HAP-1 (cell line): ENCODE results near the gene GAD1.

Experiments
- DNase-seq, 2 experiments: peaks; one replicate each; pipeline ENCODE4 v3.0.0-alpha.2; 2016 to 2020; ENCODE audit warnings: low spot score in 2 of 2
- H3K27me3 ChIP-seq: fragments of 250-450 bp; sonication (Bioruptor Pico); 2 replicates; pipeline ENCODE4 v1.5.1; 2020; ENCODE audit warnings: low read depth, mild to moderate bottlenecking, moderate library complexity
- H3K36me3 ChIP-seq: fragments of 250-450 bp; sonication (Bioruptor Pico); replicated peaks from 2 replicates; pipeline ENCODE4 v1.5.1; 2020; ENCODE audit warnings: mild to moderate bottlenecking
- H3K4me1 ChIP-seq: fragments of 250-450 bp; sonication (Bioruptor Pico); 2 replicates; pipeline ENCODE4 v1.5.1; 2020; ENCODE audit warnings: mild to moderate bottlenecking
- H3K4me3 ChIP-seq: fragments of 250-450 bp; sonication (Bioruptor Pico); 2 replicates; pipeline ENCODE4 v1.5.1; 2020; ENCODE audit warnings: mild to moderate bottlenecking, moderate library complexity
- H3K9me3 ChIP-seq: fragments of 250-450 bp; sonication (Bioruptor Pico); 2 replicates; pipeline ENCODE4 v1.5.1; 2020; ENCODE audit warnings: mild to moderate bottlenecking, moderate library complexity
- in situ Hi-C: fragments of 300-500 bp; cut with MboI; formaldehyde crosslinking; loops from 3 replicates; pipeline ENCODE4 v1.14.3; 2020; ENCODE audit warnings: low sequenced_read_pairs, inconsistent platforms, mixed read lengths

GAD1 gene

GRCh38 chr2:170816504-170817092 lies at the start of gene GAD1:
GAD1 (plus strand) TSS chr2:170816887; CDS start chr2:170818592, 1,705 bp downstream.
- Histone ChIP-seq H3K4me1 (peaks cover 5% of the 10 kb centered on the region), H3K27me3 (peaks cover 29% of the 10 kb centered on the region), H3K9me3 (no peaks in the 10 kb centered on the region), H3K36me3 (no peaks in the 10 kb centered on the region), H3K4me3 (peak within 1 kb of the TSS; percentile 37)
- in situ Hi-C loops = loop anchor here (5.0 to 25.0 kb wide), 2 partner anchors 444 to 879 kb away; no protein-coding TSS in a partner anchor
- DNase-seq = peak; percentile 55 to 84

- peak; percentile 71 to 77 for DNase-seq
- Histone ChIP-seq H3K27me3 (no peaks in the 10 kb centered on the region), H3K4me1 (peaks cover 12% of the 10 kb centered on the region), H3K4me3 (peak within 1 kb of the TSS; percentile 82), H3K9me3 (no peaks in the 10 kb centered on the region), H3K36me3 (no peaks in the 10 kb centered on the region)
- in situ Hi-C loops = no loop called here
Measured at GRCh38 chr2:170770008-170770605, 46.6 kb upstream of the GAD1 start, which contains the start of gene ERICH2. ERICH2 (plus strand) TSS chr2:170770378; CDS start chr2:170770682, 304 bp downstream.

GRCh38 chr2:170770606-170771420 lies 45.9 kb upstream of the GAD1 start:
- H3K4me3 ChIP-seq = peak overlapping the region; percentile 82
- H3K27me3 ChIP-seq = no peaks in the 10 kb centered on the region
- H3K4me1 ChIP-seq = peaks cover 11% of the 10 kb centered on the region
- no peaks in the 10 kb centered on the region for H3K9me3 ChIP-seq
- peak; percentile 78 to 89 for DNase-seq
- no peaks in the 10 kb centered on the region for H3K36me3 ChIP-seq
- in situ Hi-C loops = no loop called here

GRCh38 chr2:170771421-170771937 lies 45.2 kb upstream of the GAD1 start:
- in situ Hi-C loops = no loop called here
- Histone ChIP-seq H3K4me1 (peaks cover 11% of the 10 kb centered on the region), H3K9me3 (no peaks in the 10 kb centered on the region), H3K36me3 (no peaks in the 10 kb centered on the region), H3K27me3 (no peaks in the 10 kb centered on the region), H3K4me3 (peak overlapping the region; percentile 82)
- peak in 1 of 2 experiments; percentile 10 for DNase-seq

GRCh38 chr2:170772295-170772694 lies 44.4 kb upstream of the GAD1 start:
- H3K9me3 ChIP-seq = no peaks in the 10 kb centered on the region
- in situ Hi-C loops = no loop called here
- no peaks in the 10 kb centered on the region for H3K36me3 ChIP-seq
- H3K4me1 ChIP-seq = peaks cover 11% of the 10 kb centered on the region
- no peak for DNase-seq
- H3K4me3 ChIP-seq = no peak overlapping the region; the same call in 1 of the 2 replicates
- no peaks in the 10 kb centered on the region for H3K27me3 ChIP-seq

GRCh38 chr2:170774074-170774473 lies 42.6 kb upstream of the GAD1 start:
- H3K36me3 ChIP-seq = no peaks in the 10 kb centered on the region
- in situ Hi-C loops = no loop called here
- no peaks in the 10 kb centered on the region for H3K27me3 ChIP-seq
- no peak for DNase-seq
- no peaks in the 10 kb centered on the region for H3K9me3 ChIP-seq
- peaks cover 11% of the 10 kb centered on the region for H3K4me1 ChIP-seq
- no peak overlapping the region for H3K4me3 ChIP-seq

- Histone ChIP-seq H3K36me3 (no peaks in the 10 kb centered on the region), H3K9me3 (no peaks in the 10 kb centered on the region), H3K4me1 (no peaks in the 10 kb centered on the region), H3K4me3 (no peak overlapping the region), H3K27me3 (no peaks in the 10 kb centered on the region)
- DNase-seq = no peak
- in situ Hi-C loops = no loop called here
Measured at GRCh38 chr2:170778900-170779299, 37.8 kb upstream of the GAD1 start.

- Histone ChIP-seq H3K4me3 (no peak overlapping the region), H3K9me3 (no peaks in the 10 kb centered on the region), H3K27me3 (no peaks in the 10 kb centered on the region), H3K4me1 (no peaks in the 10 kb centered on the region), H3K36me3 (no peaks in the 10 kb centered on the region)
- DNase-seq = no peak
- in situ Hi-C loops = no loop called here
Measured at GRCh38 chr2:170779304-170779703, 37.4 kb upstream of the GAD1 start.

- H3K4me3 ChIP-seq = no peak overlapping the region
- in situ Hi-C loops = no loop called here
- DNase-seq = no peak
- H3K4me1 ChIP-seq = no peaks in the 10 kb centered on the region
- no peaks in the 10 kb centered on the region for H3K36me3 ChIP-seq
- H3K9me3 ChIP-seq = no peaks in the 10 kb centered on the region
- H3K27me3 ChIP-seq = no peaks in the 10 kb centered on the region
Measured at GRCh38 chr2:170782673-170783072, 34.0 kb upstream of the GAD1 start.

GRCh38 chr2:170783549-170783948 lies 33.1 kb upstream of the GAD1 start:
- DNase-seq = no peak
- in situ Hi-C loops = no loop called here
- H3K4me3 ChIP-seq = no peak overlapping the region
- H3K27me3 ChIP-seq = no peaks in the 10 kb centered on the region
- H3K4me1 ChIP-seq = no peaks in the 10 kb centered on the region
- no peaks in the 10 kb centered on the region for H3K36me3 ChIP-seq
- no peaks in the 10 kb centered on the region for H3K9me3 ChIP-seq

- Histone ChIP-seq H3K27me3 (peaks cover 7% of the 10 kb centered on the region), H3K4me3 (no peak overlapping the region), H3K4me1 (no peaks in the 10 kb centered on the region), H3K9me3 (no peaks in the 10 kb centered on the region), H3K36me3 (no peaks in the 10 kb centered on the region)
- DNase-seq = no peak
- in situ Hi-C loops = no loop called here
Measured at GRCh38 chr2:170798996-170799395, 17.7 kb upstream of the GAD1 start.

- Histone ChIP-seq H3K4me1 (no peaks in the 10 kb centered on the region), H3K27me3 (no peaks in the 10 kb centered on the region), H3K4me3 (no peak overlapping the region), H3K36me3 (no peaks in the 10 kb centered on the region), H3K9me3 (no peaks in the 10 kb centered on the region)
- no peak for DNase-seq
- in situ Hi-C loops = loop anchor here (25.0 kb wide), 1 partner anchor 869 kb away; no protein-coding TSS in a partner anchor
Measured at GRCh38 chr2:170806548-170806947, 10.1 kb upstream of the GAD1 start.

GRCh38 chr2:170812710-170813600 lies 3.7 kb upstream of the GAD1 start:
- H3K4me1 ChIP-seq = peaks cover 5% of the 10 kb centered on the region
- in situ Hi-C loops = loop anchor here (5.0 to 25.0 kb wide), 2 partner anchors 576 to 876 kb away; no protein-coding TSS in a partner anchor
- H3K36me3 ChIP-seq = no peaks in the 10 kb centered on the region
- no peak overlapping the region for H3K4me3 ChIP-seq
- H3K9me3 ChIP-seq = no peaks in the 10 kb centered on the region
- H3K27me3 ChIP-seq = peaks cover 29% of the 10 kb centered on the region
- peak; percentile 79 to 91 for DNase-seq
